Endodermal cell (in vitro differentiated cells): ENCODE data around the gene DDIT4. TPM values are rescaled to one million over a fixed set of nuclear protein-coding genes. Genes with fewer than 3 reads are reported as not detected.

Experiments used
- DNase-seq: peaks from one replicate; pipeline ENCODE4 v3.0.0-alpha.2; 2017
- H3K27ac ChIP-seq: 2 replicates; pipeline ENCODE4 v1.5.1; 2013; ENCODE audit warnings: mild to moderate bottlenecking, low read depth, low read length, moderate library complexity
- H3K27me3 ChIP-seq: 2 replicates; pipeline ENCODE4 v1.6.1; 2013; ENCODE audit warnings: mild to moderate bottlenecking, low read length, moderate library complexity; ENCODE audit not compliant: insufficient read depth, control insufficient read depth, poor library complexity, severe bottlenecking
- H3K36me3 ChIP-seq: 2 replicates; pipeline ENCODE4 v1.7.0; 2013; ENCODE audit warnings: mild to moderate bottlenecking, low read length, moderate library complexity; ENCODE audit not compliant: control insufficient read depth, insufficient read depth
- H3K4me1 ChIP-seq: one replicate; pipeline ENCODE4 v1.7.0; 2013; ENCODE audit warnings: low read length; ENCODE audit not compliant: control insufficient read depth, insufficient read depth
- H3K4me3 ChIP-seq: 2 replicates; pipeline ENCODE4 v1.5.1; 2013; ENCODE audit warnings: mild to moderate bottlenecking, low read length, moderate library complexity
- H3K9ac ChIP-seq: 2 replicates; pipeline ENCODE4 v1.6.1; 2013; ENCODE audit warnings: mild to moderate bottlenecking, low read length, moderate library complexity; ENCODE audit not compliant: poor library complexity, severe bottlenecking; ENCODE audit errors: extremely low read depth
- H3K9me3 ChIP-seq: 2 replicates; pipeline ENCODE4 v1.6.1; 2013; ENCODE audit warnings: mild to moderate bottlenecking, low read length, moderate library complexity; ENCODE audit not compliant: control insufficient read depth
- H3K27ac Mint-ChIP-seq: 2 replicates; pipeline ENCODE4 v1.8.0; 2020; ENCODE audit warnings: mixed read lengths
- H3K27me3 Mint-ChIP-seq: 2 replicates; pipeline ENCODE4 v1.8.0; 2021; ENCODE audit warnings: mild to moderate bottlenecking, mixed read lengths; ENCODE audit not compliant: insufficient read depth
- H3K36me3 Mint-ChIP-seq: 2 replicates; pipeline ENCODE4 v1.8.0; 2020; ENCODE audit warnings: low read depth, mixed read lengths
- H3K4me1 Mint-ChIP-seq: 2 replicates; pipeline ENCODE4 v1.8.0; 2020; ENCODE audit warnings: mixed read lengths
- H3K4me3 Mint-ChIP-seq: 2 replicates; pipeline ENCODE4 v1.8.0; 2020; ENCODE audit warnings: mild to moderate bottlenecking, moderate library complexity, mixed read lengths
- H3K9me3 Mint-ChIP-seq: 2 replicates; pipeline ENCODE4 v1.8.0; 2020; ENCODE audit warnings: mild to moderate bottlenecking, mixed read lengths
- WGBS, 2 experiments: methylation state at CpG; one replicate each; pipeline versions ENCODE4 v1.1.5 to v1.1.7; 2013; ENCODE audit warnings: missing lambda C conversion rate in 2 of 2, mixed read lengths in 1 of 2; ENCODE audit not compliant: insufficient coverage in 1 of 2, insufficient read length in 1 of 2; 5-methylcytosine and 5-hydroxymethylcytosine counted together
- total RNA-seq, 2 donors: library from RNA; stranded (reverse); fragmentation: NEBNext Ultra II Directional in 1 of 2; extraction: Animal tissue kit (Norgen Biotek cat#: 25700) in 1 of 2; gene quantifications; 2 replicates in 1 of 2; 3 replicates in 1 of 2; pipeline ENCODE4 v1.2.1, GENCODE V29; 2021
- TF ChIP-seq, protein P1 (sequence below): fragments of 200-600 bp; sonication (generic); conservative IDR thresholded peaks from 2 replicates; pipeline ENCODE4 v1.5.0; 2021; ENCODE audit warnings: antibody characterized with exemption, mild to moderate bottlenecking

DDIT4 gene
- total RNA-seq, 2 donors from 2014 or later, result 20.5 to 30.2 TPM

DNA sequence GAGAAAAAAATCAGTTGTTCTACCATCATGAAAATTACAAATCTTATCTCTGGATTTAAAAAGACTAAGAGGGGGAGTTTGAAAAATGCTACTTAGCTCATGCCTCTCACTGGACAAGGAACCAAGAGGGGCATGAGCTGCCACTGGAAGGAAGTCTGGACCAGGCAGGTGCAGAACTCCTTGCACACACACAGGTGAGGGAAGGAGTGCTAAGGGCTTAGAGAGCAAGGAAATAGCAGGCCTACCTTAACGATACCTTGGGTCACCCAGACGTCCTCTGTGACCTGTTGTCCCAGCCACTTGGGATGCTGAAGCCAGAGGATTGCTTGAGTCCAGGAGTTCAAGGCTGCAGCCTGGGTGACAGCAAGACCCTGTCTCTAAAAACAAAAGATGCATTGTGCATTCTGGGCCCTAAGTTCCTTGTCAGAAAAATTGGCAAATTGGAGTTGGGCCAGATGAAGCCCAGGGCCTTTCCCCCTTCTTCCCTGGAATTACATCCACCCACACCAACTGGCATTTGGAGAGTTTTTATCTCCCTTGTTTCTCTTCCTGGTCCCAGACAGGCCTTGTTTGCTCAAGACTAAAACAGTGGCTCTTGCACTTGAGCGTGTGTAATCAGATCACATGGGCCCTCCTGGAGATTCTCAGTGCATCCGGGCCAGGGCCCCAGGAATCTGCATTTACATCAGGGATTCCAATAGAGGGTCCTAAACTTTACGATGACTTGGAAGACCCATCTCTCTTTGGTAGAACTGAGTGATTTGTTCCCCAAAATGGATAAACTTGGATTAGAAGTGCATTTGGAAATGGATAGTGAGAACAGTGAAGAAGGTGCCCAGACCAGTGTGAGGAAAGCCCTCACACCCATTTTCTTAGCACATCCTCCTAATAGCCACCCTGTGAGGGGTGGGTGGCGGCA, 3.0 kb downstream of the DDIT4 start:
- Histone ChIP-seq H3K9ac (no peak overlapping the region), H3K27ac (no peak overlapping the region), H3K27me3 (no peaks in the 10 kb centered on the region), H3K4me3 (no peak overlapping the region), H3K9me3 (no peaks in the 10 kb centered on the region), H3K36me3 (peaks cover 7% of the 10 kb centered on the region), H3K4me1 (peaks cover 20% of the 10 kb centered on the region)
- H3K36me3 Mint-ChIP-seq, result peaks cover 1% of the 10 kb centered on the region
- H3K9me3 Mint-ChIP-seq, result no peaks in the 10 kb centered on the region
- peak overlapping the region; percentile 85 for H3K4me3 Mint-ChIP-seq
- TF ChIP-seq, protein P1, sequence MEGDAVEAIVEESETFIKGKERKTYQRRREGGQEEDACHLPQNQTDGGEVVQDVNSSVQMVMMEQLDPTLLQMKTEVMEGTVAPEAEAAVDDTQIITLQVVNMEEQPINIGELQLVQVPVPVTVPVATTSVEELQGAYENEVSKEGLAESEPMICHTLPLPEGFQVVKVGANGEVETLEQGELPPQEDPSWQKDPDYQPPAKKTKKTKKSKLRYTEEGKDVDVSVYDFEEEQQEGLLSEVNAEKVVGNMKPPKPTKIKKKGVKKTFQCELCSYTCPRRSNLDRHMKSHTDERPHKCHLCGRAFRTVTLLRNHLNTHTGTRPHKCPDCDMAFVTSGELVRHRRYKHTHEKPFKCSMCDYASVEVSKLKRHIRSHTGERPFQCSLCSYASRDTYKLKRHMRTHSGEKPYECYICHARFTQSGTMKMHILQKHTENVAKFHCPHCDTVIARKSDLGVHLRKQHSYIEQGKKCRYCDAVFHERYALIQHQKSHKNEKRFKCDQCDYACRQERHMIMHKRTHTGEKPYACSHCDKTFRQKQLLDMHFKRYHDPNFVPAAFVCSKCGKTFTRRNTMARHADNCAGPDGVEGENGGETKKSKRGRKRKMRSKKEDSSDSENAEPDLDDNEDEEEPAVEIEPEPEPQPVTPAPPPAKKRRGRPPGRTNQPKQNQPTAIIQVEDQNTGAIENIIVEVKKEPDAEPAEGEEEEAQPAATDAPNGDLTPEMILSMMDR, result no peak
- H3K27me3 Mint-ChIP-seq, result no peaks in the 10 kb centered on the region
- 82 to 88% methylated on average over 5 to 6 of the region's 6 CpGs for WGBS, 2 experiments
- H3K4me1 Mint-ChIP-seq, result peaks cover 36% of the 10 kb centered on the region
- H3K27ac Mint-ChIP-seq, result peak overlapping the region; percentile 68
- no peak for DNase-seq

DNA sequence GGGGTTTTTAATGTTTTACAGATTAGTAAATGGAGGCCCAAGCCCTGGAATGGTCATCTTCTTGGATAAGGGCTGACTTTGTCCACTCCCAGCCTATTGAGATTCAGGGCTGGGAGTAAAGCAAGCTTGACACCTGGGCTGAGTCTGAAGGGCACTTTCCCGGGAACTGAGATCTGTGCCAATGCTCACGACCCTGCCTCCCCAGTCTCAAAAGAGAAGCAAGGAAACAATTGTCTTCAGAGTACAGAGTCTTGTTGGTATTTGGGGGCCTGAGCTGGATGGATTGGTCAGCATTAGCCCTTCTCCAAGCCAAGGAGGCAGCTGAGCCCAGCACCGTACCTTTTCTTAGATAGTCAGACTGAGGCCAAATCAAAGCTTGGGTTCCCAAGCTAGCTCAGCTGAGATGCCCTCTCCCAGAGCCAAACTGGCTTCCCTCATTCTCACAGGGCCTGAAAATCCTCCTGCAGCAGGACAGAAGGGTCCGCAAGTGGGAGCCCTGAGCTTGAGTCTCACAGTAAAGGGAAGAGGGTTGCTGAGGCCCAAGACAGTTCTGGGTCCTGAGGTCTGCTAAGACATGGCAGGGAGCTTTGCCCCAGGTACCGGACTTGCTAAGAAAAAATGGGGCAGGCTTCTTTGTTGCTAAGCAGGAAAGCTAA, 3.7 kb downstream of the DDIT4 start:
- WGBS, 2 experiments, result 93 to 98% methylated on average over 4 to 5 of the region's 5 CpGs
- Mint-ChIP-seq H3K27ac (no peak overlapping the region), H3K4me3 (no peak overlapping the region), H3K4me1 (peaks cover 31% of the 10 kb centered on the region), H3K27me3 (no peaks in the 10 kb centered on the region), H3K36me3 (peaks cover 1% of the 10 kb centered on the region), H3K9me3 (no peaks in the 10 kb centered on the region)
- Histone ChIP-seq H3K27me3 (no peaks in the 10 kb centered on the region), H3K9ac (no peak overlapping the region), H3K27ac (no peak overlapping the region), H3K4me3 (no peak overlapping the region), H3K9me3 (no peaks in the 10 kb centered on the region), H3K4me1 (peaks cover 20% of the 10 kb centered on the region), H3K36me3 (peaks cover 7% of the 10 kb centered on the region)
- no peak for DNase-seq
- TF ChIP-seq, protein P1, result no peak

DNA sequence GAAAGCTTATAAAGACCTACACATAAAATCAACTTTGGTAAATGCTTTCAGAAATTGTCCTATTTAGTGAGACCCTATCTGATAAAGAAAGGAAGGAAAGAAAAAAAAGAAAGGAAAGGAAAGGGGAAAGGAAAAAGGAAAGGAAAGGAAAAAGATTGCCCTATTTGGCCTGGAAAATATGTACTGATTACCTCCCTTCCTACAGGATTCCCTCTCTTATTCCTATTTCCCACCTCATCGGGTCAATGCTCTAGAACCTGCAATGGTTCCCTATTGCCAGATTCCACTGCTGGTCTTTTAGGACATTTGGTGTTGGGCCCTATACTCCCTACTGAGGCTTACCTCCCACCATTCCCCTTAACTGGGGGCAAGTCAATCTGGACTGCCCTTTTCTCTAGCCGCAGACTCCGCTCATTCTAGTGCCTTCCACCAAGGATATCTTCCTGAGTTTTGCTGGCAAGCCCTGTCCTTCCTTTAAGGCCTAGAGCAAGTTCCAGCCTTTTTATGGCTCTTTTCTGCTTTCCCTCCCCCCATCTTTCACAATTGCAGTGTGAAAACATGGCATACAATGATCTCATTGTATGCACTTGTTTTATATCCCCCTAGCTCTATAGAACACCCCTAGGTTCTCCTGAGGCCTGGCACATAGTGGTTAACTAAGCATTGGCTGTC, 4.4 kb downstream of the DDIT4 start:
- Mint-ChIP-seq H3K27me3 (no peaks in the 10 kb centered on the region), H3K4me3 (no peak overlapping the region), H3K36me3 (peaks cover 1% of the 10 kb centered on the region), H3K4me1 (peaks cover 27% of the 10 kb centered on the region), H3K9me3 (no peaks in the 10 kb centered on the region), H3K27ac (no peak overlapping the region)
- no peak overlapping the region for H3K9ac ChIP-seq
- peaks cover 7% of the 10 kb centered on the region for H3K36me3 ChIP-seq
- H3K27ac ChIP-seq, result no peak overlapping the region
- TF ChIP-seq, protein P1, result no peak
- no peak for DNase-seq
- no peaks in the 10 kb centered on the region for H3K27me3 ChIP-seq
- H3K9me3 ChIP-seq, result no peaks in the 10 kb centered on the region
- no peak overlapping the region for H3K4me3 ChIP-seq
- peaks cover 20% of the 10 kb centered on the region for H3K4me1 ChIP-seq
- WGBS, 2 experiments, result 95 to 96% methylated on average over 3 of the region's 3 CpGs
